HFF-Myc (cell line): ENCODE results near the gene ZNF407.

Experiments used
- DNase-seq: peaks from one replicate; pipeline ENCODE4 v3.0.0-alpha.2; 2011; ENCODE audit warnings: low read depth; ENCODE audit errors: extremely low read depth
- H3K4me3 ChIP-seq: replicated peaks from 2 replicates; pipeline ENCODE4 v1.5.1; 2011; ENCODE audit warnings: low read depth, mild to moderate bottlenecking, control low read depth, low read length
- TF ChIP-seq, protein P1 (sequence below): IDR thresholded peaks from 2 replicates; pipeline ENCODE4 v1.5.1; 2012; ENCODE audit warnings: mild to moderate bottlenecking, low read depth, low read length, control low read depth; ENCODE audit errors: missing control alignments

Gene ZNF407

DNA sequence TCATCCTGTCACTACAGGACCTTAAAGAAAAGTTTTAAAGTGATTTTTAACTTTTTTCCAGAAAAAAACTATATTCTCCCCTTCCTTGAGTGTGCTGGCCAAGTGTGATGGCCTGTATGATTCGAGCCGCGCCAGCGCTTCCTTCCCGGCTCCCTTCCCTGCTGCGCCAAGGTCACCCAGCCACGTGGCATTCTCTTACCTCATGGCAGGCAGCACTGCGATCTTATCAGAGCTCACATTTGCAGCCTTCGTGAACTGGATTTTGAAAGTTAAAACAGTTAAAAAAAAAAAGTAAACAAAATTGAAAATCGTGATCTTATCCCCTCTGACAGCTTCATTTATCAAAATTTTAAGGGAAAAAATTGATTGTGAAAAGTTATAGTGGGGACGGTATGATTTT lies 331.4 kb downstream of the ZNF407 start:
- no peak overlapping the region for H3K4me3 ChIP-seq
- no peak for DNase-seq
- TF ChIP-seq, protein P1, sequence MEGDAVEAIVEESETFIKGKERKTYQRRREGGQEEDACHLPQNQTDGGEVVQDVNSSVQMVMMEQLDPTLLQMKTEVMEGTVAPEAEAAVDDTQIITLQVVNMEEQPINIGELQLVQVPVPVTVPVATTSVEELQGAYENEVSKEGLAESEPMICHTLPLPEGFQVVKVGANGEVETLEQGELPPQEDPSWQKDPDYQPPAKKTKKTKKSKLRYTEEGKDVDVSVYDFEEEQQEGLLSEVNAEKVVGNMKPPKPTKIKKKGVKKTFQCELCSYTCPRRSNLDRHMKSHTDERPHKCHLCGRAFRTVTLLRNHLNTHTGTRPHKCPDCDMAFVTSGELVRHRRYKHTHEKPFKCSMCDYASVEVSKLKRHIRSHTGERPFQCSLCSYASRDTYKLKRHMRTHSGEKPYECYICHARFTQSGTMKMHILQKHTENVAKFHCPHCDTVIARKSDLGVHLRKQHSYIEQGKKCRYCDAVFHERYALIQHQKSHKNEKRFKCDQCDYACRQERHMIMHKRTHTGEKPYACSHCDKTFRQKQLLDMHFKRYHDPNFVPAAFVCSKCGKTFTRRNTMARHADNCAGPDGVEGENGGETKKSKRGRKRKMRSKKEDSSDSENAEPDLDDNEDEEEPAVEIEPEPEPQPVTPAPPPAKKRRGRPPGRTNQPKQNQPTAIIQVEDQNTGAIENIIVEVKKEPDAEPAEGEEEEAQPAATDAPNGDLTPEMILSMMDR: no peak

DNA sequence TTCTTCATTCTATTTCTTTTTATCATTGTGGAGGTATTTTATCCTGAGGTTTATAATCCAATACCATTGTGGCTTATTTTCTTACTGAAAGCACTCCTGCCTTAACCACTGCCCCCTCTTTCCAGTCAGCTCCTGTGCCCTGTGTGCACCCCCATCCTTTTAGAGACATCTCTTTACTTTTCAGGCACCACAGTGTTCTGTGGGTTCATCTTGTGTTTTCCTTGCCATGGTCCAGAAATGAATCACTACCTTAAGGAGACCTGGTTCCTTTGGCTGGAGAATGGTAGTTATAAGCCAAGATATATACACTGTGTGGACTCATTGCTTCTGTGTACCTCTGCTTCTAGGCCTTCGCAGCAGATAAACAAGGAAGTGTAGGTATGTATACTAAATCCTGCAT lies 332.9 kb downstream of the ZNF407 start:
- no peak overlapping the region for H3K4me3 ChIP-seq
- TF ChIP-seq, protein P1: no peak
- DNase-seq: no peak

DNA sequence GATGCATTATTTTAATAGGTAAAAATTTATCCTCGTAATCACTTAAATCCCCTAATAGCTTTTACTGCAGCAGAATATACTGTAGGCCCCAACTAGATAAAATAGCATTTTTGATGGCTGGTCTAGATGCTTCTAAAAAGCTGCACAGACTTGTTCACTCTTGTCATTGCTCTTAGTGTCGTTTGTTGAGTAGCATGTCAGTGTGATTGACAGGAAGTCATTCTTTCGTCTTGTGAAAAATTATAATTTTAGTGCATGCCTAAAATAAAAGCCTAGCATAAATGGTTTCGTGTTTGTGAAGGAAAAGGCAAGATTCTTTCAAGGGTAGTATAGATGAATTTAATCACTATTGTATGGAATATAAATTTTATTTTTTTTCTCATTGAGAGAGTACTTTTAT lies 336.3 kb downstream of the ZNF407 start:
- TF ChIP-seq, protein P1: no peak
- DNase-seq: no peak
- H3K4me3 ChIP-seq: no peak overlapping the region

DNA sequence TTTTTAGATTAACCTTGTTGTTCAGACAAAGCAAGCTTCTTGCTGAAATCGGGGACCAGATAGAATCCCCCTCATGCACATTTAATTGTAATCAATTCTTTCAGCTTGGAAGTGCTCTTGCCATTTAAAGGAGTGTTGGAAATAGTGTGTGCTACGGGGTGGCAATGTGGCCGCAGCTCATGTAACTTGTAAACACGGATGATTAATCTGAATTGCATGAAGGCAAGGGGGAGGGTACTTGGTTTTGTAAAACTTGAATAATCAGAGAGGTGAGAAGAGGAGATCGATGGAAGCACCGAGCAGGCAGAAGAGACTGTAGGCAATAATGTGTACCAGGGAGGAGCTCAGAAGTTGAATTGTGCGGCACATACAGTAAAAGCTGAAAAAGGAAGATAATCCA lies 337.8 kb downstream of the ZNF407 start:
- no peak for DNase-seq
- H3K4me3 ChIP-seq: no peak overlapping the region
- TF ChIP-seq, protein P1: no peak

DNA sequence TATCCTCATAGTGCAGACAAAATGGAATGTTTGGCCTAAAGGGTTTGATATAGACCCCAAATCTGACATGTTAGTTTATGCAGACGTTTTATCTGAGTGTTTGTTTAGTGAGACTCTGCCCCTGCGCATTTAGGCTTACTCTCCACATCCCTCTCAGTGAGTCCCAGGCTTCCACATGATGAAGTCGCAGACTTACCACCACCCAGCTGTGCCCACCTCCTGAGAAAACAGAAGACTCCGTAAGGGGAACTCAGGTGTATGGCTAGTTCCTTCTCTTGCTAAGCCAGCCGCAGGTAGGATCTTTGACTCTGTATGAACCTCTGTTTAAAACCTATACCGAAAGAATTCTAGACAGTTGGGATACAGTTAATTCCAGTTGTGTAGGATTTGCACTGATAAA lies 338.7 kb downstream of the ZNF407 start:
- H3K4me3 ChIP-seq: no peak overlapping the region
- DNase-seq: no peak
- TF ChIP-seq, protein P1: no peak

DNA sequence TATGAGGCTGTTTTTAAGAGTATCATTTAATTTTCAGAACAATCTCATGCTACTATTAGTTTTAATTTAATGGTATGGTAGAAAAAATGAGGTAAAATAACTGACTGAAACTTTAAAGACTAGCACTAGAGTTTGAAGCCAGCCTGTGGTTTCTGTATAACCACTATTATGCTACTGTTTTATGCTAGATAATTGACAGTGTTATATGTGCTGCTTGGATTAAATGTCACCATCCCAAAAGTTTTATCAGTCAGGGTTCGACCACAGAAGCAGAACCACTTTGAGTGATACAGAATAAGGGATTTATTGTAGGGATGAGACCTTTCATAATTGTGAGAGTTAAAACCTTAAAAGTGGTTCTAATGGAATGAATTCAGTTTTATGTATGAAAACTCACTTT lies 339.6 kb downstream of the ZNF407 start:
- DNase-seq: no peak
- TF ChIP-seq, protein P1: no peak
- no peak overlapping the region for H3K4me3 ChIP-seq

DNA sequence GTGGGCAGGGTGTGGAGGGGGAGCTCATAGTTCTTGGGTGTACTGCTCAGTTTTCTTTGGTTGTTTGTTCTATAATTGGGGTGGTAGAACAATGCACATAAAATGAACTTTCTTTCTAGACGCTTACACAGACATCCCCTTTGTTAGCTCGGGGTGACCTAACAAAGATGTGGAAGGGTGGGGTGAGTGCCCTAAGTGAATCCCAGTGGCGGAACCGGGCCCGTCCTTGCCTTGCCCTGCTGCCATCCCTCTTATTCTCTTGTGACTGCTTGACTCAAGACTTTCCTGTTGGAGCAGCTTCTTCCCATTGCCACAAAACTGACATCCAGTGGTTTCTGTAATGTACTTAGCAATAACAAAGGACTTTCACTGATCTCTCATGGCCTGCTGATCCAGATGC lies 343.2 kb downstream of the ZNF407 start:
- no peak overlapping the region for H3K4me3 ChIP-seq
- no peak for DNase-seq
- TF ChIP-seq, protein P1: no peak
